Pancreas (tissue), 10 donors: ENCODE measurements around the gene PAM16. TPM values are rescaled to one million over a fixed set of nuclear protein-coding genes. Genes with fewer than 3 reads are reported as not detected.

Experiments
- ATAC-seq, 4 donors: fragments of 200-7000 bp; cut with Tn5 transposase; one replicate each; pipeline versions ENCODE4 v1.8.0 to v1.9.1; 2020; ENCODE audit warnings: mild to moderate bottlenecking in 4 of 4, moderate library complexity in 4 of 4
- DNase-seq, 6 donors: peaks; one replicate each; pipeline ENCODE4 v3.0.0-alpha.2; 2020
- FAIRE-seq: peaks from 2 replicates; lab custom pipeline; 2012; peaks lifted over from hg19 to GRCh38; lab: Jason Lieb, UNC
- H3K27ac ChIP-seq, 4 donors: fragments of 200-600 bp; sonication (generic); 1 replicate in 3 of 4; 2 replicates in 1 of 4; pipeline versions ENCODE4 v1.5.0 to v1.8.0; 2020
- H3K27me3 ChIP-seq, 4 donors: fragments of 200-600 bp; one replicate each; pipeline ENCODE4 v1.8.0; 2021
- H3K36me3 ChIP-seq, 3 donors: fragments of 200-600 bp; sonication (generic) in 1 of 3; one replicate each; pipeline versions ENCODE4 v1.5.0 to v1.8.0; 2020 to 2021
- H3K4me1 ChIP-seq, 3 donors: fragments of 200-600 bp; one replicate each; pipeline ENCODE4 v1.8.0; 2021
- H3K4me3 ChIP-seq, 4 donors: fragments of 200-600 bp; sonication (generic) in 2 of 4; one replicate each; pipeline versions ENCODE4 v1.5.0 to v1.8.0; 2020 to 2021
- H3K9me3 ChIP-seq, 4 donors: fragments of 200-600 bp; one replicate each; pipeline ENCODE4 v1.8.0; 2021
- CTCF ChIP-seq, 4 donors: fragments of 200-600 bp; sonication (generic) in 3 of 4; IDR thresholded peaks; one replicate each; pipeline versions ENCODE4 v1.5.0 to v1.8.0; 2021; ENCODE audit warnings: antibody characterized with exemption in 4 of 4
- WGBS, 2 donors: extraction: QIAGEN DNeasy Blood & Tissue Kit; methylation state at CpG; one replicate each; pipeline ENCODE4 v1.1.7; 2013; 5-methylcytosine and 5-hydroxymethylcytosine counted together
- intact Hi-C, 3 donors: fragments of 100-400 bp; cut with DNase I; formaldehyde crosslinking; loops; one replicate each; pipeline versions ENCODE4 v1.11.1 to v1.14.2; 2022
- polyA plus RNA-seq, 2 donors: library from polyadenylated mRNA; stranded (reverse); fragments of 200-250 nt; gene quantifications; one replicate each; pipeline ENCODE4 v1.2.3, GENCODE V29; 2013
- total RNA-seq, 6 donors: library from RNA; stranded (reverse); fragmentation: NEBNext Ultra II Directional in 4 of 6; extraction: Animal tissue kit (Norgen Biotek cat#: 25700) in 4 of 6; gene quantifications; one replicate each; pipeline versions ENCODE4 v1.2.1 to v1.2.4, GENCODE V29; 2021 to 2023
- donor health status: healthy with polysubstance abuse.
- donor health status: DM: no; HTN: no; CAD: no; lungs with moderate emphysema.
- donor health status: DM: no; HTN: no; CAD: no.
- donor health status: control.
- donor health status: control.
- donor health status: Bipolar disorder and iron deficiency.
- donor health status: DM: yes; HTN: yes; CAD: no.
- donor health status: DM: no; HTN: no; CAD: no.
- donor health status: DM: no; HTN: no; CAD: no.
- donor health status: DM: yes; HTN: yes; CAD: no.

The PAM16 gene
- total and polyA plus RNA-seq, 8 donors: 12.2 to 106 (median 27.2) TPM

- Histone ChIP-seq H3K9me3 (no peaks in the 10 kb centered on the region), H3K36me3 (no peaks in the 10 kb centered on the region), H3K27me3 (no peaks in the 10 kb centered on the region), H3K4me3 (no peak overlapping the region), H3K27ac (no peak overlapping the region), H3K4me1 (no peaks in the 10 kb centered on the region)
- TF ChIP-seq CTCF (IDR thresholded peaks at IDR 0.05): no peak
- intact Hi-C loops: loop anchor here in 1 of 3 donors (5.0 kb wide), 1 partner anchor 41 kb away; no protein-coding TSS in a partner anchor
- DNase-seq: peak in 2 of 6 donors; percentile 31 to 69
- no peak for FAIRE-seq
- WGBS, 2 donors: 95% methylated on average over 28 of the region's 28 CpGs
- ATAC-seq: no peak
Measured at GRCh38 chr16:4361033-4361943, 10.2 kb upstream of the PAM16 start.

- Histone ChIP-seq H3K4me3 (no peak overlapping the region), H3K4me1 (no peaks in the 10 kb centered on the region), H3K27ac (no peak overlapping the region), H3K27me3 (no peaks in the 10 kb centered on the region), H3K9me3 (no peaks in the 10 kb centered on the region), H3K36me3 (no peaks in the 10 kb centered on the region)
- DNase-seq (peak in 2 of 6 donors; percentile 32 to 63), FAIRE-seq (no peak), ATAC-seq (peak in 2 of 4 donors; percentile 12 to 43)
- 89 to 93% methylated on average over 9 of the region's 11 CpGs for WGBS, 2 donors
- intact Hi-C loops: loop anchor here in 1 of 3 donors (5.0 kb wide), 1 partner anchor 42 kb away; no protein-coding TSS in a partner anchor
- TF ChIP-seq CTCF (IDR thresholded peaks at IDR 0.05): no peak
Measured at GRCh38 chr16:4360538-4361021, 9.5 kb upstream of the PAM16 start.

GRCh38 chr16:4359914-4360313 lies 8.8 kb upstream of the PAM16 start:
- no peaks in the 10 kb centered on the region for H3K9me3 ChIP-seq
- H3K4me1 ChIP-seq: no peaks in the 10 kb centered on the region
- TF ChIP-seq CTCF (IDR thresholded peaks at IDR 0.05): no peak
- H3K4me3 ChIP-seq: no peak overlapping the region
- no peaks in the 10 kb centered on the region for H3K36me3 ChIP-seq
- no peaks in the 10 kb centered on the region for H3K27me3 ChIP-seq
- FAIRE-seq: no peak
- 85 to 89% methylated on average over 3 of the region's 3 CpGs for WGBS, 2 donors
- no peak for ATAC-seq
- intact Hi-C loops: loop anchor here in 2 of 3 donors (2.0 to 5.0 kb wide), 2 partner anchors 42 to 45 kb away; no protein-coding TSS in a partner anchor
- no peak for DNase-seq
- H3K27ac ChIP-seq: no peak overlapping the region

GRCh38 chr16:4358831-4359561 lies 7.9 kb upstream of the PAM16 start:
- WGBS, 2 donors: 35% methylated on average over 17 to 19 of the region's 19 CpGs
- Histone ChIP-seq H3K27me3 (no peaks in the 10 kb centered on the region), H3K4me1 (no peaks in the 10 kb centered on the region), H3K9me3 (no peaks in the 10 kb centered on the region), H3K4me3 (no peak overlapping the region), H3K36me3 (no peaks in the 10 kb centered on the region), H3K27ac (no peak overlapping the region)
- intact Hi-C loops: loop anchor here in 1 of 3 donors (2.0 kb wide), 1 partner anchor 46 kb away; no protein-coding TSS in a partner anchor
- FAIRE-seq (no peak), ATAC-seq (peak; percentile 59 to 86 (median 85)), DNase-seq (peak in 4 of 6 donors; percentile 69 to 89 (median 82))
- TF ChIP-seq CTCF (IDR thresholded peaks at IDR 0.05): peak; percentile 86 to 95 (median 94)
